HG02943 (cell line): Measurements from ENCODE around the gene NUTM1.

Experiments used
- ATAC-seq: cut with Tn5 transposase; IDR thresholded peaks from one replicate; pipeline ENCODE4 v1.9.1; 2021; ENCODE audit warnings: mild to moderate bottlenecking, low read depth, moderate library complexity; ENCODE audit not compliant: unreplicated experiment

The NUTM1 gene, protein sequence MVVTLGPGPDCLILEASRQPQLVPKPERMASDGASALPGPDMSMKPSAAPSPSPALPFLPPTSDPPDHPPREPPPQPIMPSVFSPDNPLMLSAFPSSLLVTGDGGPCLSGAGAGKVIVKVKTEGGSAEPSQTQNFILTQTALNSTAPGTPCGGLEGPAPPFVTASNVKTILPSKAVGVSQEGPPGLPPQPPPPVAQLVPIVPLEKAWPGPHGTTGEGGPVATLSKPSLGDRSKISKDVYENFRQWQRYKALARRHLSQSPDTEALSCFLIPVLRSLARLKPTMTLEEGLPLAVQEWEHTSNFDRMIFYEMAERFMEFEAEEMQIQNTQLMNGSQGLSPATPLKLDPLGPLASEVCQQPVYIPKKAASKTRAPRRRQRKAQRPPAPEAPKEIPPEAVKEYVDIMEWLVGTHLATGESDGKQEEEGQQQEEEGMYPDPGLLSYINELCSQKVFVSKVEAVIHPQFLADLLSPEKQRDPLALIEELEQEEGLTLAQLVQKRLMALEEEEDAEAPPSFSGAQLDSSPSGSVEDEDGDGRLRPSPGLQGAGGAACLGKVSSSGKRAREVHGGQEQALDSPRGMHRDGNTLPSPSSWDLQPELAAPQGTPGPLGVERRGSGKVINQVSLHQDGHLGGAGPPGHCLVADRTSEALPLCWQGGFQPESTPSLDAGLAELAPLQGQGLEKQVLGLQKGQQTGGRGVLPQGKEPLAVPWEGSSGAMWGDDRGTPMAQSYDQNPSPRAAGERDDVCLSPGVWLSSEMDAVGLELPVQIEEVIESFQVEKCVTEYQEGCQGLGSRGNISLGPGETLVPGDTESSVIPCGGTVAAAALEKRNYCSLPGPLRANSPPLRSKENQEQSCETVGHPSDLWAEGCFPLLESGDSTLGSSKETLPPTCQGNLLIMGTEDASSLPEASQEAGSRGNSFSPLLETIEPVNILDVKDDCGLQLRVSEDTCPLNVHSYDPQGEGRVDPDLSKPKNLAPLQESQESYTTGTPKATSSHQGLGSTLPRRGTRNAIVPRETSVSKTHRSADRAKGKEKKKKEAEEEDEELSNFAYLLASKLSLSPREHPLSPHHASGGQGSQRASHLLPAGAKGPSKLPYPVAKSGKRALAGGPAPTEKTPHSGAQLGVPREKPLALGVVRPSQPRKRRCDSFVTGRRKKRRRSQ

GRCh38 chr15:34342737-34343575 is at the start of gene NUTM1, which contains the start of gene NOP10:
NUTM1 (plus strand) TSS chr15:34343315; CDS start chr15:34343697, 382 bp downstream.
NOP10 (minus strand) TSS chr15:34343136; CDS start chr15:34343073, 63 bp downstream.
- ATAC-seq: peak; percentile 92

- ATAC-seq: no peak
These were observed 46.1 kb upstream of the NUTM1 start for GRCh38 chr15:34297059-34297458.

DNA sequence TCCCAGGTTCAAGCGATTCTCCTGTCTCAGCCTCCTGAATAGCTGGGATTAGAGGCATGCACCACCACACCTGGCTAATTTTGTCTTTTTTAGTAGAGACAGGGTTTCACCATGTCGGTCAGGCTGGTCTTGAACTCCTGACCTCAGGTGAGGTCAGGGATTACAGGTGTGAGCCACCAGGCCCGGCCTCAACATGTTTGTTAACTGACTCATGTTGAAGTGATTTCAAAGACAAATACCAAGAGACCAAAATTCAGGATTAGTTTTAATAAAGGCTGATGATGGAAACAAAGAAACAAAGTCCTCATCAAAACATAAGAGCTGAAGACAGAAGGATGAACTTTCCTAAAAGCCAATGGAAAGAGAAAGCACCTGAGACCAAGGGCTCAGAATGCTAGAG is 42.1 kb upstream of the NUTM1 start:
- no peak for ATAC-seq

GRCh38 chr15:34304613-34305012 is 38.5 kb upstream of the NUTM1 start:
- no peak for ATAC-seq

GRCh38 chr15:34311563-34311962 is 31.6 kb upstream of the NUTM1 start:
- no peak for ATAC-seq

DNA sequence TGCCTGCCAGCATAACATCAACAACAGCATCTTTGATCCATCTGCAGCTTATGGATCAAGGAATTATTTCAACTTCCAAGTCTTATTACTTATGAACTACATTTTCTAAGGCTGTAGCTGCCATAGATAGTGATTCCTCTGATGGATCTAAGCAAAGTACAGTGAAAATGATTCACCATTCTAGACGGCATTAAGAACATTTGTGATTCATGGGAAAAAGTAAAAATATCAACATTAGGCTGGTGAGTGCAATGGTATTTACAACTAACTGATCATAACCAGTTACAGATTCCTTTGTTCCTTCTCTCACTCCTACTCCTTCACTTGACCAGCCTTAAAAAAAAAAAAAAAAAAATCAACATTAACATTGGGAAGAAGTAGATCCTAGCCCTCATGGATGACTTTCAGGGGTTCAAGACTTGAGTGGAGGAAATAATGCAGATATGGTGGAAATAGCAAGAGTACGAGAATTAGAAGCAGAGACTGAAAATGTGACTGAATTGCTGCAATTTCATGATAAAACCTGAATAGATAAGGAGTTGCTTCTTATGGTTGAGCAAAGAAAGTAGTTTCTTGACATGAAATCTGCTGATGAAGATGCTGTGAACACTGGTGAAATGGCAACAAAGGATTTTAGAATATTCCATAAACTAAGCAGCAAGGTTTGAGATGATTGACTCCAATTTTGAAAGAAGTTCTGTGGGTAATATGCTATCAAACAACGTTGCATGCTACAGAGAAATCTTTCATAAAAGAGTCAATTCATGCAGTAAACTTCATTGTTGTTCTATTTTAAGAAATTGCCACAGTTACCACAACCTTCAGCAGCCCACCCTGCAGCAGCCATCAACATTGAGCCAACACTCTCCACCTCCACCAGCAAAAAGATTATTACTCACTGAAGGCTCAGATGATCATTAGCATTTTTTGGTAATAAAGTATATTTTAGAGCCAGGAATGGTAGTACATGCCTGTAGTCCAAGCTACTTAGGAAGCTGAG is 28.3 kb upstream of the NUTM1 start:
- ATAC-seq: no peak

- ATAC-seq: no peak
These were observed 24.6 kb upstream of the NUTM1 start for GRCh38 chr15:34318277-34319079.

DNA sequence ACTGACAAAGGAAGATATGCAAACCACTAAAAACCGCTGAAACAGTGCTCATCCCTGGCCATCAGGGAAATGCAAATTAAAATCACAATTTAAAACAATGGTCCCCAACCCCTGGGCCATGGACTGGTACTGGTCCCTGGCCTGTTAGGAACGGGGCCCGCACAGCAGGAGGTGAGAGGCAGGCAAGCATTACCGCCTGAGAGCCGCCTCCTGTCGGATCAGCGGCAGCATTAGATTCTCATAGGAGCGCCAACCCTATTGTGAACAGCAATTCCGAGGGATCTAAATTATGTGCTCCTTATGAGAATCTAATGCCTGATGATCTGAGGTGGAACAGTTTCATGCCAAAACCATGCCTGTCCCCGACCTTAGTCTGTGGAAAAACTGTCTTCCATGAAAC is 19.9 kb upstream of the NUTM1 start:
- no peak for ATAC-seq

GRCh38 chr15:34324933-34325332 is 18.2 kb upstream of the NUTM1 start:
- ATAC-seq: no peak

DNA sequence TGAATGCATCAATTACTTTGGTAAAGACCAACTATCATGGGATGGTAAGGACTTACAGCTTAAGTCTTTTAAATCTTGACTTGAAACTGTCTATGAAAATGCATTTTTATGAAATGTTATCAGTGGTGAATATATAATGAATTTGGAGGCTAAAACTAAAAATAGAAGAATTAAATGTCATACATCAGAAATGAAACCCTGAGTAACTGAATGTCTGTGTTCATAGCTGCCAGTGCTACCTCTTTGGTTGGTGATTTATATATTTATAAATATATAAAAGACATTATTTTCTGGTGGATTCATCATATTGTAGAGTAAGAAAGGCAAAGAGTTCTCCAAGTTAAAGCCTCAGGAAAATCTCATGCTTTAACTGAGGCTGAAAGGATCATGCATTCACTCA is 17.7 kb upstream of the NUTM1 start:
- ATAC-seq: no peak

- no peak for ATAC-seq
These were observed 15.2 kb upstream of the NUTM1 start for GRCh38 chr15:34327906-34328305.

DNA sequence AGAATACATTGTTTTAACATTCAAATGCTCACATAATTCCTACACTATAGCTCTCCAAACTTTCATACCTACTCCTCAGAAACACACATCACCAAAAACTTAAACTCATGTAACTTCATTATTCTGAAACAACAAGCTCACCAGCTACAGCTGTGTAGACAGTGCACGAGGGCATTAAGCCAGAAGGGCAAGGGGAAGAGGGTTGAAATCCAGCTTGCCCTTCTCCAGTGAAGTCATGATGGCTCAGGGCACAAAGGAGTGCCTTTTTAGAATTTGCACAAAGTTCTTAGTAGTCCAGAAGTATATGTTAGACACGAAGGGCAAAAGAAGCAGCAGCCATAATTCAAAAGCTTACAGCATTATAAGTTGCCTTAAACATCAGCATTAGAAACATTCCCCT is 14.1 kb upstream of the NUTM1 start:
- no peak for ATAC-seq

DNA sequence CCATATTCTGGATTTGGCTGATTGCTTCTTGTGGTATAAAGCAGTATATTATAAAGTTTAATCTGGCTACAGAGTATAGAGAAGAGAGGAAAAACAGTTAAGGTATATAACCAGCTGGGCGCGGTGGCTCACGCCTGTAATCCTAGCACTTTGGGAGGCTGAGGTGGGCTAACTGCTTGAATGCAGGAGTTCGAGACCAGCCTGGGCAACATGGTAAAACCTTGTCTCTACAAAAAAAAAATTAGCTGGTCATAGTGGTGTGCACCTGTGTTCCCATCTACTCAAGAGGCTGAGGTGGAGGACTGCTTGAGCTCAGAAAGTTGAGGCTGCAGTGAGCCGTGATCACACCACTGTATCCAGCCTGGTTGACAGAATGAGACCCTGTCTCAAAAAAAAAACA is 12.8 kb upstream of the NUTM1 start:
- no peak for ATAC-seq

- no peak for ATAC-seq
These were observed 11.3 kb upstream of the NUTM1 start for GRCh38 chr15:34331809-34332208.

- ATAC-seq: no peak
These were observed 10.5 kb upstream of the NUTM1 start for GRCh38 chr15:34332553-34333120.

DNA sequence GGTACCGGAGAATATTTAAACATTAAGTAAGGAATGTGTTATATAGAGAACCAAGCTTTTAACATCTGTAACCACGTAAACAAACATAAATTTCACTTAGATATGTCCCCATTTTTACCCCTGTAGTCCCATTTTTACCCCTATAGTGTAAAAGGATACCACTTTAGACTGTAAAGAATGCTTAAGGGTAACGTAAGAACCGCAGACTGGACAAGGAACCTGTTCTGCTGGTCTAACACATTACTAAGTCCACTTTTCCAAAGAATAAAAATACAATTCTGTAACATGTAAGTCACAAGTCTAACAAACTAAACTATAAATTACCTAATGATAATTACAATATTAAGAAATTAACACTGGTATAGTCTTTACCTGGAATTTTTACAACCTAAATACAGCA is 8.4 kb upstream of the NUTM1 start:
- ATAC-seq: no peak

DNA sequence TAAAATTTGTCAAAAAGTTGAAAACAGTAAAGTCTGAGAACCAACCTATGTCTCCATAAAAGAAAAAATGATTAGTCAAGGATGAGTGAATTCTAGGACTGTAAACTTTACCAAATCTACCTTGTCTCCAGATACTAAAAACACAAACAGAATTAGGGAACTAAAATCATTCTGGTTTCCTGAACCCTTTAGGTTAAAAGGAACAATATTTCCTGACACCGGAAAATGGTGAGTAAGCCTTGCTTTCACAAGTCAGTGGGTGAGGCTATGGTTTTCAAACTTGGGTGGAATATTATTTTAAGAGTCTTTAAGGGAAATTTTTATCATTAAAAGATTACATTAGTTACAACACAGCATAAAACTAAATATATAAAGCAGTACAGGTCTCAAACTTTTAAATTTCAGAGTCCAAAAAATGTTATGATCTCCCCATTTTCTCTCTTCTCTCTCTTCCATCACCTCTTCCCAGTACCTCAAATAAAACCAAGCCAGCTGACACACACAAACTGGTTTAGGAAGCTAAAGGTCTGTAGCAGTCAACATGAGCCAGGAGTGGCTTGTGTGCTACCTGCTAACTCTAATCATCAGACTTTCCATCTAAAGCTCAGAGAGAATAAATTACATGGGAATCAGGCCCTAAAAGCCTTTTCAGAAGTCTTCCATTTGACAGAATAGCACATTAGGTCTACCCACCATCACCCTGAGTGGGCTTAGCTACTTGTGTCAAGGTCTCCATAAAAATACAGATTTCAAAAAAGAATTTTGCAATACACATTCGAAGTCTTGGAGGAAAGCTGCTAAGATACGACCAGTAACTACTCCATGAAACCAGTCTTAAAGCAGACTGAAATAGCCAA is 7.7 kb upstream of the NUTM1 start:
- no peak for ATAC-seq
